HepG2 (cell line): Measurements from ENCODE around the gene NOTUM. TPM values are rescaled to one million over a fixed set of nuclear protein-coding genes. Genes with fewer than 3 reads are reported as not detected.

ENCODE experiments used
- AGO1 ChIP-seq: fragments of 200-400 bp; formaldehyde crosslinking; IDR thresholded peaks from 2 replicates; pipeline ENCODE4 v1.6.1; 2017; ENCODE audit warnings: mild to moderate bottlenecking, low read depth, low read length, moderate library complexity; ENCODE audit not compliant: poor library complexity, severe bottlenecking
- ATM ChIP-seq: fragments of 450-650 bp; IDR thresholded peaks from 2 replicates; pipeline ENCODE4 v1.7.1; 2017; ENCODE audit warnings: mild to moderate bottlenecking, borderline replicate concordance
- BCLAF1 ChIP-seq: fragments of 450-650 bp; IDR thresholded peaks from 2 replicates; pipeline ENCODE4 v1.6.1; 2017; ENCODE audit warnings: mild to moderate bottlenecking
- CBX1 ChIP-seq: IDR thresholded peaks from one replicate; pipeline ENCODE4 v1.6.1; 2016; ENCODE audit warnings: antibody characterized with exemption, low read depth
- CREB3 ChIP-seq: sonication (generic); formaldehyde crosslinking; IDR thresholded peaks from 2 replicates; pipeline ENCODE4 v1.5.0; 2020; ENCODE audit warnings: missing genetic modification reagents
- DPF2 ChIP-seq: sonication (generic); formaldehyde crosslinking; IDR thresholded peaks from 2 replicates; pipeline ENCODE4 v1.4.0; 2020; ENCODE audit warnings: mild to moderate bottlenecking, low read depth, missing genetic modification reagents, borderline replicate concordance
- ERF ChIP-seq: IDR thresholded peaks from 2 replicates; pipeline ENCODE4 v1.6.1; 2018; ENCODE audit warnings: missing biosample characterization, missing genetic modification reagents
- IKZF4 ChIP-seq: sonication (generic); formaldehyde crosslinking; IDR thresholded peaks from 2 replicates; pipeline ENCODE4 v1.5.1; 2020; ENCODE audit warnings: borderline replicate concordance, mild to moderate bottlenecking, low read depth, missing genetic modification reagents; ENCODE audit errors: not compliant biosample characterization
- KAT8 ChIP-seq: IDR thresholded peaks from 2 replicates; pipeline ENCODE4 v1.6.1; 2016; ENCODE audit warnings: missing genetic modification reagents, missing compliant biosample characterization
- MTA1 ChIP-seq: sonication (generic); formaldehyde crosslinking; IDR thresholded peaks from 2 replicates; pipeline ENCODE4 v1.4.0; 2020; ENCODE audit warnings: missing genetic modification reagents, mild to moderate bottlenecking, borderline replicate concordance
- NFYC ChIP-seq: IDR thresholded peaks from 2 replicates; pipeline ENCODE4 v1.6.1; 2016; ENCODE audit warnings: missing genetic modification reagents, missing compliant biosample characterization
- PRDM15 ChIP-seq: sonication (generic); formaldehyde crosslinking; IDR thresholded peaks from 2 replicates; pipeline ENCODE4 v1.4.0; 2020; ENCODE audit warnings: missing genetic modification reagents
- SRSF4 ChIP-seq: fragments of 200-400 bp; formaldehyde crosslinking; IDR thresholded peaks from one replicate; pipeline ENCODE4 v1.6.1; 2018; ENCODE audit warnings: mild to moderate bottlenecking, low read depth, low read length, moderate library complexity; ENCODE audit not compliant: poor library complexity, severe bottlenecking
- TFAP4 ChIP-seq: sonication (generic); IDR thresholded peaks from 2 replicates; pipeline ENCODE4 v1.6.1; 2016; ENCODE audit warnings: low read depth, borderline replicate concordance
- ZBTB38 ChIP-seq: sonication (generic); formaldehyde crosslinking; IDR thresholded peaks from 2 replicates; pipeline ENCODE4 v1.5.1; 2020; ENCODE audit warnings: mild to moderate bottlenecking, missing genetic modification reagents
- ZNF230 ChIP-seq: sonication (generic); formaldehyde crosslinking; IDR thresholded peaks from 2 replicates; pipeline ENCODE4 v1.4.0; 2020; ENCODE audit warnings: mild to moderate bottlenecking, missing genetic modification reagents
- ZNF362 ChIP-seq: sonication (generic); formaldehyde crosslinking; IDR thresholded peaks from 2 replicates; pipeline ENCODE4 v1.4.0; 2020; ENCODE audit warnings: missing genetic modification reagents, mild to moderate bottlenecking, borderline replicate concordance
- ZNF44 ChIP-seq: sonication (generic); formaldehyde crosslinking; IDR thresholded peaks from 2 replicates; pipeline ENCODE4 v1.5.1; 2020; ENCODE audit warnings: mild to moderate bottlenecking, missing genetic modification reagents
- ZNF660 ChIP-seq: sonication (generic); formaldehyde crosslinking; IDR thresholded peaks from 2 replicates; pipeline ENCODE4 v1.5.1; 2020; ENCODE audit warnings: mild to moderate bottlenecking, low read depth, missing genetic modification reagents, borderline replicate concordance
- ZSCAN12 ChIP-seq: sonication (generic); formaldehyde crosslinking; IDR thresholded peaks from 2 replicates; pipeline ENCODE4 v1.9.0; 2021; ENCODE audit warnings: mild to moderate bottlenecking, missing genetic modification reagents
- polyA plus RNA-seq, 8 experiments: library from polyadenylated mRNA; depleted of rRNA in 3 of 8; stranded (reverse) in 7 of 8; unstranded in 1 of 8; fragments of >200 nt; fragmentation: Illumina TruSeq in 4 of 8; extraction: Trizol in 4 of 8; gene quantifications; 2 replicates each; pipeline versions ENCODE4 v1.2.1 to v1.2.3, GENCODE V29; 2011 to 2016; ENCODE audit warnings: low read depth in 4 of 8, missing spikeins in 1 of 8, mixed read lengths in 1 of 8; ENCODE audit not compliant: insufficient read depth in 1 of 8
- total RNA-seq, 5 experiments: library from RNA; depleted of rRNA; stranded (reverse); fragments of >200 nt; fragmentation: Illumina TruSeq; extraction: Trizol; gene quantifications; 2 replicates each; pipeline ENCODE4 v1.2.3, GENCODE V29; 2016; ENCODE audit warnings: low read depth in 1 of 5

Gene NOTUM
- total and polyA plus RNA-seq, 2 of the 13 experiments (the other 11 are each of a cell fraction or from before 2014, with no cell fraction given): 150 to 160 TPM

GRCh38 chr17:82008258-82008940 is 47.4 kb upstream of the NOTUM start (continued):
- no peak for TF ChIP-seq CREB3
- no peak for TF ChIP-seq TFAP4
- TF ChIP-seq ZBTB38 (CRISPR knock-in tag): no peak; the same call in 1 of the 2 replicates
- TF ChIP-seq ERF (CRISPR knock-in tag): no peak
- 0 out of 2 replicates have a peak, but pooled peaks have one; percentile 5 for TF ChIP-seq MTA1 (CRISPR knock-in tag)
- TF ChIP-seq ZNF230 (CRISPR knock-in tag): no peak
- no peak for TF ChIP-seq BCLAF1
- TF ChIP-seq ZNF660: no peak
- no peak for TF ChIP-seq IKZF4 (CRISPR knock-in tag)
- TF ChIP-seq KAT8 (CRISPR knock-in tag): no peak
- TF ChIP-seq AGO1: peak; percentile 84
- TF ChIP-seq ATM: no peak
- no peak for TF ChIP-seq ZNF362 (CRISPR knock-in tag)
- no peak for TF ChIP-seq DPF2
- TF ChIP-seq SRSF4: peak; percentile 19
- TF ChIP-seq ZNF44 (CRISPR knock-in tag): no peak
- no peak for TF ChIP-seq PRDM15
- TF ChIP-seq ZSCAN12 (CRISPR knock-in tag): no peak
- no peak for TF ChIP-seq NFYC (CRISPR knock-in tag)
- TF ChIP-seq CBX1: no peak
